Measurements from ENCODE around the gene CR1. TPM values are rescaled to one million over a fixed set of nuclear protein-coding genes. Genes with fewer than 3 reads are reported as not detected.

CR1 gene
- total and polyA plus RNA-seq, 2 experiments from 2014 or later: 0.65 to 0.76 TPM

- TF ChIP-seq ZNF462 (CRISPR knock-in tag; IDR thresholded peaks at IDR 0.05) (no peak), POLR2AphosphoS5 (IDR thresholded peaks at IDR 0.05; ENCODE audit: low read depth) (no peak), EZH2 (IDR thresholded peaks at IDR 0.05; ENCODE audit: low read depth, unreplicated experiment) (no peak), STAT1 (IDR thresholded peaks at IDR 0.05; ENCODE audit: unreplicated experiment) (no peak), ZNF331 (CRISPR knock-in tag; IDR thresholded peaks at IDR 0.05; ENCODE audit: low read depth) (no peak), ZNF114 (CRISPR knock-in tag; IDR thresholded peaks at IDR 0.05) (no peak), CREB1 (CRISPR knock-in tag; IDR thresholded peaks at IDR 0.05; ENCODE audit: low read depth) (no peak)
Measured at GRCh38 chr1:207486198-207486597, 9.8 kb upstream of the CR1 start (continued).

- H3K27ac Mint-ChIP-seq: no peak overlapping the region
- no peak for TF ChIP-seq CREB1 (CRISPR knock-in tag; IDR thresholded peaks at IDR 0.05; ENCODE audit: low read depth)
- no peak for TF ChIP-seq POLR2AphosphoS5 (IDR thresholded peaks at IDR 0.05; ENCODE audit: low read depth)
- TF ChIP-seq STAT1 (IDR thresholded peaks at IDR 0.05; ENCODE audit: unreplicated experiment): no peak
- no peak for TF ChIP-seq ZNF114 (CRISPR knock-in tag; IDR thresholded peaks at IDR 0.05)
- TF ChIP-seq NANOG (IDR thresholded peaks at IDR 0.05; ENCODE audit: borderline replicate concordance): no peak
- TF ChIP-seq REST (IDR thresholded peaks at IDR 0.05; ENCODE audit: unreplicated experiment): no peak
- no peak for TF ChIP-seq ETS1 (IDR thresholded peaks at IDR 0.05)
- no peak for TF ChIP-seq JUNB (IDR thresholded peaks at IDR 0.05; ENCODE audit: unreplicated experiment)
- TF ChIP-seq EZH2 (IDR thresholded peaks at IDR 0.05; ENCODE audit: low read depth, unreplicated experiment): no peak
- no peak for TF ChIP-seq ZNF331 (CRISPR knock-in tag; IDR thresholded peaks at IDR 0.05; ENCODE audit: low read depth)
- no peak for TF ChIP-seq CTCF (conservative IDR thresholded peaks at IDR 0.05; ENCODE audit: low read depth in 2 of 2)
- no peak for TF ChIP-seq EZH2phosphoT487 (IDR thresholded peaks at IDR 0.05; ENCODE audit: unreplicated experiment)
Measured at GRCh38 chr1:207487636-207488035, 8.3 kb upstream of the CR1 start.

More at GRCh38 chr1:207487636-207488035, 8.3 kb upstream of the CR1 start:
- H3K27me3 Mint-ChIP-seq (ENCODE audit: insufficient read depth, low read depth, poor library complexity): no peaks in the 10 kb centered on the region
- H3K27me3 ChIP-seq (ENCODE audit: insufficient read depth): no peaks in the 10 kb centered on the region
- ATAC-seq (no peak), DNase-seq (ENCODE audit: low spot score) (no peak)
- H3K36me3 Mint-ChIP-seq (ENCODE audit: low read depth): no peaks in the 10 kb centered on the region
- H2AFZ ChIP-seq: no peak overlapping the region
- no peaks in the 10 kb centered on the region for H3K4me1 ChIP-seq (ENCODE audit: insufficient read depth)
- no peaks in the 10 kb centered on the region for H4K20me1 ChIP-seq (replicated peaks; ENCODE audit: insufficient read depth)
- H3F3A ChIP-seq (replicated peaks; ENCODE audit: low read depth): no peaks in the 10 kb centered on the region
- no peak overlapping the region for H3K27ac ChIP-seq (ENCODE audit: low read depth)
- H3K36me3 ChIP-seq (ENCODE audit: insufficient read depth): no peaks in the 10 kb centered on the region
- H3K9me2 ChIP-seq (ENCODE audit: insufficient read depth): peaks cover 15% of the 10 kb centered on the region
- no peaks in the 10 kb centered on the region for H3K9me3 Mint-ChIP-seq
- no peak overlapping the region for H3K4me2 ChIP-seq
- H3K79me2 ChIP-seq (replicated peaks; ENCODE audit: insufficient read depth): no peaks in the 10 kb centered on the region
- H3K4me3 ChIP-seq: no peak overlapping the region
- H3K4me1 Mint-ChIP-seq: no peaks in the 10 kb centered on the region
- no peak overlapping the region for H3K4me3 Mint-ChIP-seq

Measured in GM23338 (cell line).